Neuronal stem cell (in vitro differentiated cells): ENCODE results near the gene CDC25A.
A peak's percentile ranks its signal among the peaks of the same experiment; 100 is the strongest.

Experiments
- DNase-seq: peaks from one replicate; pipeline ENCODE4 v3.0.0-alpha.2; 2013; ENCODE audit warnings: low spot score
- H2AFZ ChIP-seq: one replicate; pipeline ENCODE4 v1.6.1; 2013; ENCODE audit warnings: mild to moderate bottlenecking, low read length, inconsistent platforms
- H2AK5ac ChIP-seq: 2 replicates; pipeline ENCODE4 v1.6.1; 2013; ENCODE audit warnings: low read depth, mild to moderate bottlenecking, inconsistent platforms, low read length, moderate library complexity, mixed read lengths
- H2BK120ac ChIP-seq: 2 replicates; pipeline ENCODE4 v1.6.1; 2013; ENCODE audit warnings: low read depth, mild to moderate bottlenecking, inconsistent platforms, low read length, moderate library complexity, mixed read lengths
- H2BK12ac ChIP-seq: one replicate; pipeline ENCODE4 v1.6.1; 2013; ENCODE audit warnings: low read length, inconsistent platforms
- H2BK15ac ChIP-seq: 2 replicates; pipeline ENCODE4 v1.6.1; 2013; ENCODE audit warnings: mild to moderate bottlenecking, low read length, inconsistent platforms, mixed read lengths
- H2BK5ac ChIP-seq: one replicate; pipeline ENCODE4 v1.6.1; 2013; ENCODE audit warnings: inconsistent platforms, mild to moderate bottlenecking, low read length, moderate library complexity
- H3K14ac ChIP-seq: one replicate; pipeline ENCODE4 v1.6.1; 2013; ENCODE audit warnings: low read length, inconsistent platforms
- H3K18ac ChIP-seq: 2 replicates; pipeline ENCODE4 v1.6.1; 2013; ENCODE audit warnings: low read length, inconsistent platforms
- H3K23ac ChIP-seq: 2 replicates; pipeline ENCODE4 v1.6.1; 2013; ENCODE audit warnings: low read depth, mild to moderate bottlenecking, mixed read lengths, low read length, inconsistent platforms; ENCODE audit not compliant: poor library complexity
- H3K27ac ChIP-seq: replicated peaks from 3 replicates; pipeline ENCODE4 v1.5.1; 2013; ENCODE audit warnings: low read length, inconsistent platforms
- H3K27me3 ChIP-seq, 3 experiments: 2 replicates each; pipeline ENCODE4 v1.6.1; 2013; ENCODE audit warnings: low read length in 3 of 3, mild to moderate bottlenecking in 2 of 3, inconsistent platforms in 1 of 3, low read depth in 1 of 3, mixed read lengths in 1 of 3, moderate library complexity in 1 of 3; ENCODE audit not compliant: control insufficient read depth in 3 of 3, insufficient read depth in 3 of 3
- H3K36me3 ChIP-seq, 2 donors: replicated peaks in 1 of 2; 2 replicates each; pipeline ENCODE4 v1.6.1; 2013; ENCODE audit warnings: low read length in 2 of 2; ENCODE audit not compliant: control insufficient read depth in 2 of 2, insufficient read depth in 2 of 2
- H3K4ac ChIP-seq: 2 replicates; pipeline ENCODE4 v1.6.1; 2013; ENCODE audit warnings: inconsistent platforms, mild to moderate bottlenecking, low read length, moderate library complexity
- H3K4me1 ChIP-seq, 2 donors: 1 replicate in 1 of 2; 2 replicates in 1 of 2; pipeline ENCODE4 v1.6.1; 2013; ENCODE audit warnings: low read length in 2 of 2, low read depth in 1 of 2; ENCODE audit not compliant: control insufficient read depth in 2 of 2, insufficient read depth in 1 of 2
- H3K4me2 ChIP-seq: one replicate; pipeline ENCODE4 v1.6.1; 2013; ENCODE audit warnings: mild to moderate bottlenecking, low read length, inconsistent platforms; ENCODE audit not compliant: insufficient read depth, poor library complexity, severe bottlenecking
- H3K4me3 ChIP-seq, 2 donors: 2 replicates each; pipeline ENCODE4 v1.5.1; 2013; ENCODE audit warnings: low read length in 2 of 2, mild to moderate bottlenecking in 2 of 2, inconsistent platforms in 1 of 2, moderate library complexity in 1 of 2
- H3K79me1 ChIP-seq: one replicate; pipeline ENCODE4 v1.6.1; 2013; ENCODE audit warnings: low read depth, mild to moderate bottlenecking, inconsistent platforms, low read length, moderate library complexity
- H3K9ac ChIP-seq: one replicate; pipeline ENCODE4 v1.6.1; 2013; ENCODE audit warnings: mild to moderate bottlenecking, low read depth, low read length, inconsistent platforms; ENCODE audit not compliant: poor library complexity
- H3K9me3 ChIP-seq, 2 donors: replicated peaks in 1 of 2; 2 replicates each; pipeline versions ENCODE3 to v1.6.1; 2013; ENCODE audit warnings: low read length in 2 of 2, mild to moderate bottlenecking in 2 of 2, inconsistent platforms in 1 of 2, low read depth in 1 of 2, mixed read lengths in 1 of 2, moderate library complexity in 1 of 2; ENCODE audit not compliant: control insufficient read depth in 2 of 2, insufficient read depth in 1 of 2
- H4K8ac ChIP-seq: one replicate; pipeline ENCODE4 v1.6.1; 2013; ENCODE audit warnings: low read depth, mild to moderate bottlenecking, inconsistent platforms, low read length, moderate library complexity
- H4K91ac ChIP-seq: one replicate; pipeline ENCODE4 v1.6.1; 2013; ENCODE audit warnings: low read length, low read depth, mild to moderate bottlenecking, inconsistent platforms; ENCODE audit not compliant: poor library complexity
- WGBS, 2 donors: extraction: QIAGEN DNeasy Blood & Tissue Kit; methylation state at CpG; one replicate each; pipeline ENCODE4 v1.1.7; 2013; ENCODE audit warnings: missing lambda C conversion rate in 2 of 2, mixed read lengths in 1 of 2; ENCODE audit not compliant: insufficient read length in 2 of 2, insufficient replicate concordance in 1 of 2; ENCODE audit errors: extremely low coverage in 2 of 2; 5-methylcytosine and 5-hydroxymethylcytosine counted together

Gene CDC25A

GRCh38 chr3:48215876-48216275 is 27.7 kb upstream of the CDC25A start:
- DNase-seq, result no peak
- H3K4me2 ChIP-seq, result no peak overlapping the region
- WGBS, 2 donors, result no CpG with 5 or more reads among the region's 5 CpGs

GRCh38 chr3:48215466-48215865 is 27.2 kb upstream of the CDC25A start:
- no peak overlapping the region for H3K27ac ChIP-seq
- H4K8ac ChIP-seq, result no peak overlapping the region
- peaks cover 0 to 4% (median 0%) of the 10 kb centered on the region in 3 experiments for H3K27me3 ChIP-seq
- no peak overlapping the region for H2BK120ac ChIP-seq
- H3K36me3 ChIP-seq, result no peaks in the 10 kb centered on the region
- no peak overlapping the region for H3K4ac ChIP-seq
- no peak overlapping the region for H4K91ac ChIP-seq
- H3K79me1 ChIP-seq, result no peaks in the 10 kb centered on the region
- H3K4me3 ChIP-seq, result no peak overlapping the region
- no peak overlapping the region for H2BK5ac ChIP-seq
- no peak overlapping the region for H3K23ac ChIP-seq
- WGBS, 2 donors, result no CpG with 5 or more reads among the region's 4 CpGs
- no peak overlapping the region for H3K14ac ChIP-seq
- no peak overlapping the region for H3K18ac ChIP-seq
- no peak overlapping the region for H2BK12ac ChIP-seq
- no peak overlapping the region for H3K9ac ChIP-seq
- H3K4me2 ChIP-seq, result no peak overlapping the region
- no peak overlapping the region for H2AFZ ChIP-seq
- H2AK5ac ChIP-seq, result no peak overlapping the region
- no peak overlapping the region for H2BK15ac ChIP-seq
- peaks cover 1 to 3% of the 10 kb centered on the region in 2 donors for H3K4me1 ChIP-seq
- DNase-seq, result no peak
- H3K9me3 ChIP-seq, result no peaks in the 10 kb centered on the region

More at GRCh38 chr3:48215876-48216275, 27.7 kb upstream of the CDC25A start:
- no peaks in the 10 kb centered on the region for H3K79me1 ChIP-seq
- no peak overlapping the region for H2BK12ac ChIP-seq
- H2BK15ac ChIP-seq, result no peak overlapping the region
- H3K4me1 ChIP-seq, result peaks cover 1 to 3% of the 10 kb centered on the region in 2 donors
- no peak overlapping the region for H2AK5ac ChIP-seq
- no peaks in the 10 kb centered on the region for H3K36me3 ChIP-seq
- H4K8ac ChIP-seq, result no peak overlapping the region
- H4K91ac ChIP-seq, result no peak overlapping the region
- H3K9me3 ChIP-seq, result no peaks in the 10 kb centered on the region
- no peak overlapping the region for H2AFZ ChIP-seq
- peak overlapping the region; percentile 24 for H3K18ac ChIP-seq
- no peak overlapping the region for H3K23ac ChIP-seq
- no peak overlapping the region for H3K4ac ChIP-seq
- H2BK120ac ChIP-seq, result no peak overlapping the region
- peaks cover 0 to 6% (median 0%) of the 10 kb centered on the region in 3 experiments for H3K27me3 ChIP-seq
- no peak overlapping the region for H3K14ac ChIP-seq
- no peak overlapping the region for H2BK5ac ChIP-seq
- no peak overlapping the region for H3K27ac ChIP-seq
- no peak overlapping the region for H3K4me3 ChIP-seq
- H3K9ac ChIP-seq, result no peak overlapping the region

GRCh38 chr3:48215019-48215418 is 26.8 kb upstream of the CDC25A start:
- WGBS, 2 donors, result no CpG with 5 or more reads among the region's 3 CpGs
- Histone ChIP-seq H2BK15ac (no peak overlapping the region), H3K4me3 (no peak overlapping the region)

GRCh38 chr3:48214225-48214624 is 26.0 kb upstream of the CDC25A start:
- Histone ChIP-seq H3K9ac (no peak overlapping the region), H3K79me1 (no peaks in the 10 kb centered on the region), H3K18ac (no peak overlapping the region), H3K23ac (no peak overlapping the region), H2AFZ (no peak overlapping the region), H4K8ac (no peak overlapping the region), H2BK5ac (no peak overlapping the region), H2AK5ac (no peak overlapping the region), H2BK15ac (no peak overlapping the region), H4K91ac (no peak overlapping the region), H3K4me3 (no peak overlapping the region), H3K27ac (no peak overlapping the region), H3K4ac (no peak overlapping the region), H3K4me2 (no peak overlapping the region), H2BK120ac (no peak overlapping the region), H3K36me3 (no peaks in the 10 kb centered on the region), H3K27me3 (peaks cover 0 to 4% (median 0%) of the 10 kb centered on the region in 3 experiments), H3K4me1 (peaks cover 1 to 3% of the 10 kb centered on the region in 2 donors), H2BK12ac (no peak overlapping the region), H3K14ac (no peak overlapping the region), H3K9me3 (peaks cover 0 to 4% of the 10 kb centered on the region in 2 donors)
- DNase-seq, result no peak
- whole genome bisulfite sequencing, 2 donors, result no CpG with 5 or more reads among the region's 3 CpGs

More at GRCh38 chr3:48215019-48215418, 26.8 kb upstream of the CDC25A start:
- Histone ChIP-seq H3K4ac (no peak overlapping the region), H3K14ac (no peak overlapping the region), H3K9ac (no peak overlapping the region), H3K4me2 (no peak overlapping the region), H2AK5ac (no peak overlapping the region), H3K23ac (no peak overlapping the region), H2BK12ac (no peak overlapping the region), H2BK120ac (no peak overlapping the region), H3K36me3 (no peaks in the 10 kb centered on the region), H3K4me1 (peaks cover 1 to 3% of the 10 kb centered on the region in 2 donors), H3K18ac (no peak overlapping the region), H4K91ac (no peak overlapping the region), H3K9me3 (peaks cover 0 to 2% of the 10 kb centered on the region in 2 donors), H2BK5ac (no peak overlapping the region), H4K8ac (no peak overlapping the region), H3K27me3 (peaks cover 0 to 4% (median 0%) of the 10 kb centered on the region in 3 experiments), H2AFZ (no peak overlapping the region), H3K27ac (no peak overlapping the region), H3K79me1 (no peaks in the 10 kb centered on the region)
- DNase-seq, result no peak
